T-helper 1 cell treated with Interleukin-12 subunit alpha and Interleukin-12 subunit beta and Interleukin-4 antibody, amounts not matched to agents 30 μg/mL and 1 μg/mL, for 36 hours (primary cell): ENCODE measurements around the gene MED25.
"Not testable (repeated sequence)": the region's sequence is repeated elsewhere in the genome, so short reads cannot be mapped to it uniquely, and the experiment has no call there.

Experiments used
- H3K27ac Mint-ChIP-seq: one replicate; pipeline ENCODE4 v1.8.0; 2021; ENCODE audit warnings: mild to moderate bottlenecking, mixed read lengths
- H3K27me3 Mint-ChIP-seq: one replicate; pipeline ENCODE4 v1.8.0; 2021; ENCODE audit warnings: low read depth, mixed read lengths
- H3K36me3 Mint-ChIP-seq: one replicate; pipeline ENCODE4 v1.8.0; 2021; ENCODE audit warnings: low read depth, mixed read lengths
- H3K4me1 Mint-ChIP-seq: one replicate; pipeline ENCODE4 v1.8.0; 2021; ENCODE audit warnings: low read depth, mixed read lengths
- H3K4me3 Mint-ChIP-seq: one replicate; pipeline ENCODE4 v1.8.0; 2021; ENCODE audit warnings: mild to moderate bottlenecking, moderate library complexity, mixed read lengths
- H3K9me3 Mint-ChIP-seq: one replicate; pipeline ENCODE4 v1.8.0; 2021; ENCODE audit warnings: mixed read lengths

The MED25 gene

DNA sequence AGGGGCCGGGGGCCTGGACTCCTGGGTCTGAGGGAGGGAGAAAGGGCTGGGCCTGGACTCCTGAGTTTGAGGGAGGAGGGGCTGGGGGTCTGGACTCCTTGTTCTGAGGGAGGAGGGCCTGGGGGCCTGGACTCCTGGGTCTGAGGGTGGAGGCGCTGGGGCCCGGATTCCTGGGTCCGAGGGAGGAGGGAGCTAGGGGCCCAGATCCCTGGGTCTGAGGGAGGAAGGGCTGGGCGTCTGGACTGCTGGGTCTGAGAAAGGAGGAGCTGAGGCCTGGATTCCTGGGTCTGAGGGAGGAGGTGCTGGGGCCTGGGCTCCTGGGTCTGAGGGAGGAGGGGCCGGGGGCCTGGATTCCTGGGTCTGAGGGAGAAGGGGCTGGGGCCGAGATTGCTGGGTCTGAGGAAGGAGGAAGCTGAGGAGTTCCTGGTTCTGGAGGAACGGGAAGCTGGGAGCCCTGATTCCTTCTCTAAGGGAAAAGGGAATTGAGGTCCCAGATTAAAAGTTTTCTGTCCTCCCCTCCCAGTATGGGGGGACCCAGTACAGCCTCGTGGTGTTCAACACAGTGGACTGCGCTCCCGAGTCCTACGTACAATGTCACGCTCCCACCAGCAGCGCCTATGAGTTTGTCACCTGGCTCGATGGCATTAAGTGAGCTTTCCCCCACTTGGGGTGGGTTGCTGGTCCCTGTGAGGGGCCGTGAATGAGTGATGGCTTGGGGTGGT lies 721 bp downstream of the MED25 start:
- peak overlapping the region; percentile 91 for H3K4me3 Mint-ChIP-seq
- peaks cover 5% of the 10 kb centered on the region for H3K36me3 Mint-ChIP-seq
- H3K4me1 Mint-ChIP-seq = peaks cover 20% of the 10 kb centered on the region
- H3K27me3 Mint-ChIP-seq = no peaks in the 10 kb centered on the region
- no peaks in the 10 kb centered on the region for H3K9me3 Mint-ChIP-seq
- peak overlapping the region; percentile 94 for H3K27ac Mint-ChIP-seq

- Mint-ChIP-seq H3K27ac (peak overlapping the region; percentile 94), H3K4me3 (peak overlapping the region; percentile 91), H3K4me1 (peaks cover 19% of the 10 kb centered on the region)
- not testable (repeated sequence) for H3K36me3 Mint-ChIP-seq, H3K27me3 Mint-ChIP-seq, H3K9me3 Mint-ChIP-seq
Measured at GRCh38 chr19:49819452-49820115, 1.5 kb downstream of the MED25 start.

DNA sequence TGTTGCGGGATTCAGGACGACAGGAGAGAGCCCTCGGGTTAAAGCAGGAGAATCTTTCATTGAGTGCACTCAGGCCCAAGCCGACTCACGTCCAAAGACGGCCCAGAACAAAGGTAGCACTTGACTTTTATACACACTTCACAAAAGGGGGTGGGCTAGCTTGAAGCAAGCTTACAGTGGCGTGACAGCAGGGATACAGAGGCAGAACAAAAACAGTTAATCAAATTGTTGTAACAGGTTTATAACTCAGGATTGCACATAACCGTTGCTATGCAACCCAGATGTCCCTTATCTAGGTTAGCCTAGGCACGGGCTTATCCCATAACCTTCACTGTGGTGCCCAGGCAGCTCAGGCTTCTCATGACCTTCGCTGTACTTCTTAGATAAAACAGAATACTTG lies 2.0 kb downstream of the MED25 start:
- Mint-ChIP-seq H3K36me3 (peaks cover 5% of the 10 kb centered on the region), H3K27ac (no peak overlapping the region), H3K27me3 (no peaks in the 10 kb centered on the region), H3K4me3 (no peak overlapping the region), H3K9me3 (no peaks in the 10 kb centered on the region), H3K4me1 (peaks cover 17% of the 10 kb centered on the region)

GRCh38 chr19:49823472-49823871 lies 5.4 kb downstream of the MED25 start:
- H3K36me3 Mint-ChIP-seq = peaks cover 5% of the 10 kb centered on the region
- H3K27ac Mint-ChIP-seq = no peak overlapping the region
- no peak overlapping the region for H3K4me3 Mint-ChIP-seq
- H3K27me3 Mint-ChIP-seq = no peaks in the 10 kb centered on the region
- H3K9me3 Mint-ChIP-seq = no peaks in the 10 kb centered on the region
- peaks cover 11% of the 10 kb centered on the region for H3K4me1 Mint-ChIP-seq

- H3K36me3 Mint-ChIP-seq = peaks cover 5% of the 10 kb centered on the region
- no peaks in the 10 kb centered on the region for H3K27me3 Mint-ChIP-seq
- H3K4me3 Mint-ChIP-seq = no peak overlapping the region
- H3K27ac Mint-ChIP-seq = no peak overlapping the region
- H3K9me3 Mint-ChIP-seq = no peaks in the 10 kb centered on the region
- peaks cover 3% of the 10 kb centered on the region for H3K4me1 Mint-ChIP-seq
Measured at GRCh38 chr19:49824662-49825061, 6.6 kb downstream of the MED25 start.

DNA sequence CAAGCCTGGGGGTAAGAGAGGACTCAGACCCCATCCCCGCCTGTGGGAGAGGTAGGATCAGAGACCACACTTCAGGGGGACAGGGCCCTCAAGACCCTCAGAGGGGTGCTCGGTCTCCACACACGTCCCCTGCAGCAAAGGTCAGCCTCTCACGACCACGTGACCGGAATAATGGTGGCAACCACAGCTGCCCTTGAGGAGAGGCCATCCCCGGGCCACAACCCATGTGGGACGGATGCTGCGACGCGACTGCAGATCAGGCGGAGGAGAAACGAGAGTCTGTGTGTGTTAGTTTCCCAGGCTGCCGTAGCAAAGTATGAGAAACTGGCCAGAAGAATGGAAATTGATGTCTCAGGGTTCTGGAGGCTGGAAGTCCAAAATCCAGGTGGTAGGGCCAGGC lies 8.9 kb downstream of the MED25 start:
- Mint-ChIP-seq H3K9me3 (no peaks in the 10 kb centered on the region), H3K4me3 (no peak overlapping the region), H3K4me1 (no peaks in the 10 kb centered on the region), H3K27me3 (no peaks in the 10 kb centered on the region), H3K27ac (no peak overlapping the region), H3K36me3 (no peaks in the 10 kb centered on the region)

DNA sequence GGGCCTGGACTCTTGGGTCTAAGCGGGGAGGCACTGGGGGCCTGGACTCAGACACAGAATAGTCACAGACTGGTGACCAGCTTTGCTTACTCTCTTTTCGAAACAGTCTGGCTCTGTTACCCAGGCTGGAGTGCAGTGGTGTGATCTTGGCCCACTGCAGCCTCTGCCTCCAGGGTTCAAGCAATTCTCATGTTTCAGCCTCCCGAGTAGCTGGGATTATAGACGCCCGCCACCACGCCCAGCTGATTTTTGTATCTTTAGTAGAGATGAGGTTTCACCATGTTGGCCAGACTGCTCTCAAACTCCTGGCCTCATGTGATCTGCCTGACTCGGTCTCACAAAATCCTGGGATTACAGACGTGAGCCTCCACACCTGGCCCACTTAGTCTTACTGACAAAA lies 11.1 kb downstream of the MED25 start:
- Mint-ChIP-seq H3K4me1 (no peaks in the 10 kb centered on the region), H3K36me3 (peaks cover 11% of the 10 kb centered on the region), H3K4me3 (no peak overlapping the region), H3K9me3 (no peaks in the 10 kb centered on the region), H3K27ac (no peak overlapping the region), H3K27me3 (no peaks in the 10 kb centered on the region)

DNA sequence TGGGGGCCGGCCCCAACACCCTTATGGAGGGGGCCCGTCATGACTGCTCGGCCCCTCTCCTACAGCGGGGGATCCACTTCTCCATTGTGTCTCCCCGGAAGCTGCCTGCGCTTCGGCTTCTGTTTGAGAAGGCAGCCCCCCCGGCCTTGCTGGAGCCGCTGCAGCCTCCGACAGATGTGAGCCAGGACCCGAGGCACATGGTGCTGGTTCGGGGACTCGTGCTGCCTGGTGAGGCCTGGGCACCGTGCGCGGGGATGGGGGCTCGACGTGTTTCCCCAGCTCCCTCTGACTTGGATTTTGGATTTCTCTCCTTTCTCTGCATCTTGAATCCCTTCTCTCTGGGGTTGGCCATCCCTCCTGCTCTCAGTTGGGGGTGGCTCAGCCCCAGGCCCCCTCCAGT lies 11.6 kb downstream of the MED25 start:
- Mint-ChIP-seq H3K36me3 (peaks cover 13% of the 10 kb centered on the region), H3K27me3 (no peaks in the 10 kb centered on the region), H3K4me1 (no peaks in the 10 kb centered on the region), H3K27ac (no peak overlapping the region), H3K4me3 (no peak overlapping the region), H3K9me3 (no peaks in the 10 kb centered on the region)

- Mint-ChIP-seq H3K4me3 (no peak overlapping the region), H3K27me3 (no peaks in the 10 kb centered on the region), H3K27ac (no peak overlapping the region), H3K4me1 (no peaks in the 10 kb centered on the region), H3K9me3 (no peaks in the 10 kb centered on the region), H3K36me3 (peaks cover 15% of the 10 kb centered on the region)
Measured at GRCh38 chr19:49830766-49831165, 12.7 kb downstream of the MED25 start.

- H3K9me3 Mint-ChIP-seq = no peaks in the 10 kb centered on the region
- H3K27ac Mint-ChIP-seq = no peak overlapping the region
- H3K4me3 Mint-ChIP-seq = no peak overlapping the region
- no peaks in the 10 kb centered on the region for H3K4me1 Mint-ChIP-seq
- no peaks in the 10 kb centered on the region for H3K27me3 Mint-ChIP-seq
- H3K36me3 Mint-ChIP-seq = peaks cover 15% of the 10 kb centered on the region
Measured at GRCh38 chr19:49831592-49831991, 13.5 kb downstream of the MED25 start.

DNA sequence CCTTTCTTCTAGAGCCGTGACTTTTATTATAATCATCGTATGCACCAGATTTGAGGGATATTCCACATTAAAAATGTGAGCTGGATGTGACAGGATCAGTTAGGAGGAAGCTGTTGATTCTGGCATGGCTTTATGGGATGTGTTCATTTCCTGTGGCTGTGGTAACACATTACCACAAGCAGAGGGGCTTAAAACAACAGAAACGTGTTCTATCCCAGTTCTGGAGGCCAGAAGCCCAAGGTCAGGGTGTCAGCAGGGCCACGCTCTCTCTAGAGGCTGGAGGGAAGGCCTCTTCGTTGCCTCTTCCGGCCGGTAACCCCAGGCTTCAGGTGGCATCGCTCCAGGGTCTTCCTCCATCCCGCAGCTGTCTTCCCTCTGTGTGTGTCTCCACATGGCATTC lies 14.5 kb downstream of the MED25 start:
- H3K4me3 Mint-ChIP-seq = no peak overlapping the region

GRCh38 chr19:49833599-49833998 lies 15.5 kb downstream of the MED25 start:
- Mint-ChIP-seq H3K36me3 (peaks cover 22% of the 10 kb centered on the region), H3K27ac (no peak overlapping the region), H3K27me3 (no peaks in the 10 kb centered on the region), H3K9me3 (no peaks in the 10 kb centered on the region), H3K4me3 (no peak overlapping the region), H3K4me1 (no peaks in the 10 kb centered on the region)

More for the DNA sequence above, 14.5 kb downstream of the MED25 start:
- peaks cover 18% of the 10 kb centered on the region for H3K36me3 Mint-ChIP-seq
- no peaks in the 10 kb centered on the region for H3K9me3 Mint-ChIP-seq
- H3K4me1 Mint-ChIP-seq = no peaks in the 10 kb centered on the region
- H3K27me3 Mint-ChIP-seq = no peaks in the 10 kb centered on the region
- H3K27ac Mint-ChIP-seq = no peak overlapping the region

DNA sequence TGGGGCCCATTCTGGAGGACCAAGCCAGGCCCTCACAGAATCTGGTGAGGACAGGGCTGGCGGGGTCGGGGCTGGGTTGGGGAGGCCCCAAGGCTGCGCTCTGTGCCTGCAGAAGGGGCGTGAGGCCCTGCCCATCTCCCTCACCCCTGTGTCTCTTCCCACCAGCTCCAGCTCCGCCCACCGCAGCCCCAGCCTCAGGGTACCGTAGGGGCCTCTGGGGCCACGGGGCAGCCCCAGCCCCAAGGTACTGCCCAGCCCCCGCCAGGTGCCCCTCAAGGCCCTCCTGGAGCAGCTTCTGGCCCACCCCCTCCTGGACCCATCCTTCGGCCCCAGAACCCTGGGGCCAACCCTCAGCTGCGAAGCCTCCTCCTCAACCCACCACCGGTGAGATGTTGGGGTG lies 17.5 kb downstream of the MED25 start:
- Mint-ChIP-seq H3K27ac (no peak overlapping the region), H3K27me3 (no peaks in the 10 kb centered on the region), H3K4me3 (no peak overlapping the region), H3K9me3 (no peaks in the 10 kb centered on the region), H3K36me3 (peaks cover 30% of the 10 kb centered on the region), H3K4me1 (no peaks in the 10 kb centered on the region)

GRCh38 chr19:49836176-49837008 lies 18.3 kb downstream of the MED25 start:
- Mint-ChIP-seq H3K27me3 (no peaks in the 10 kb centered on the region), H3K4me1 (no peaks in the 10 kb centered on the region), H3K27ac (no peak overlapping the region), H3K9me3 (no peaks in the 10 kb centered on the region), H3K36me3 (peaks cover 30% of the 10 kb centered on the region), H3K4me3 (no peak overlapping the region)

GRCh38 chr19:49837009-49837310 lies 18.9 kb downstream of the MED25 start:
- Mint-ChIP-seq H3K9me3 (no peaks in the 10 kb centered on the region), H3K4me3 (no peak overlapping the region), H3K27me3 (no peaks in the 10 kb centered on the region), H3K27ac (no peak overlapping the region), H3K4me1 (no peaks in the 10 kb centered on the region), H3K36me3 (peaks cover 30% of the 10 kb centered on the region)
